Measurements from ENCODE around the gene NME7.

GRCh38 chr1:169383449-169383848, 15.9 kb upstream of the NME7 start:
- TF ChIP-seq CTCF (IDR thresholded peaks at IDR 0.05; ENCODE audit: low read length) (no peak), EZH2 (IDR thresholded peaks at IDR 0.05; ENCODE audit: borderline replicate concordance, low read length) (no peak)

Data from OCI-LY1 (cell line).